Head of caudate nucleus (tissue), 42 donors: Measurements from ENCODE around the gene WNT9B.

Source experiments
- DNase-seq, 42 donors: peaks; one replicate each; pipeline versions ENCODE4 v3.0.0 to v3.0.0-alpha.2; 2020 to 2021; ENCODE audit warnings: mixed read lengths in 7 of 42
- intact Hi-C: fragments of 100-400 bp; cut with DNase I; formaldehyde crosslinking; loops from one replicate; pipeline ENCODE4 v1.15.0; 2022

The WNT9B gene

DNA sequence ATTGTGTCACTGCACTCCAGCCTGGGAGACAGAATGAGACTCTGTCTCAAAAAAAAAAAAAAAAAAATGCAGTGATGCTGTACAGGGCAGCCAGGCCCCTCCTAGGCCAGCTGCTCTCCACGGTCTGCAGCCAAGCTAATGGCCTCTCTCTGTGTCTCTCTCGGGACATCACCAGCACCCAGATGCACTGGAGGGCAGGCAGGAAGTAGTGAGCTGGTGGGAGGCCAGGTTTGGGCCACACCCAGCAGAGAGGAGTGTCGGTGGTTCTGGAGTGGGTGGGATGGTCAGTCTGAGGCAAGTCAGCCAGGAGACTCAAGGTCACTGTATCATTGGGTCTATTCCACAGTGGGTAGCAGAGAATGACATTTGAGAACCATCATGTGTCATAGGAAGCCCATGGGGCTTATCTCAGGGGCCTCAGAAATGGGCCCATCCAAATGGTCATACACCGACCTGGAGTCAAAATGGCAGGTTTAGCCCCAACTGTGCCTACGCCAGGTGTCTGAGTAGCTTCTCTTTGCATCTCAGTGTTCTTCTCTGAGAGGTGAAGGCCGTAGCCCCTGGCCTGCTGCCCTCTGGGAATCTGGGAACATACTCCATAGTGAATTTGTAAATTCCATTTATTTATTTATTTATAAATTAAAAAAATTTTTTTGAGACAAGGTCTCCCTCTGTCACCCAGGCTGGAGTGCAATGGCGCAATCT is 22.7 kb downstream of the WNT9B start:
- intact Hi-C loops: no loop called here
- no peak for DNase-seq

DNA sequence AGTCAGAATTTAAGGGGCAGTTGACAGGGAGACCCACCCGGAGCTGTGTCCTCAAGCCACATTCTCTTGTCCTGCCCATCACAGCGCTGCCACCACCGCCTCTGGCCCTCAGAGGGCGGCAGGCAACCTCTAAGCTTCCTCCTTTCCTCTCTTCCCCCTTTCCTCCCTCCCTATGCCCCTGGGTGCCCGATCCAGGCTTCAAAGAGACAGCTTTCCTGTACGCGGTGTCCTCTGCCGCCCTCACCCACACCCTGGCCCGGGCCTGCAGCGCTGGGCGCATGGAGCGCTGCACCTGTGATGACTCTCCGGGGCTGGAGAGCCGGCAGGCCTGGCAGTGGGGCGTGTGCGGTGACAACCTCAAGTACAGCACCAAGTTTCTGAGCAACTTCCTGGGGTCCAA is 23.5 kb downstream of the WNT9B start:
- DNase-seq: no peak

DNA sequence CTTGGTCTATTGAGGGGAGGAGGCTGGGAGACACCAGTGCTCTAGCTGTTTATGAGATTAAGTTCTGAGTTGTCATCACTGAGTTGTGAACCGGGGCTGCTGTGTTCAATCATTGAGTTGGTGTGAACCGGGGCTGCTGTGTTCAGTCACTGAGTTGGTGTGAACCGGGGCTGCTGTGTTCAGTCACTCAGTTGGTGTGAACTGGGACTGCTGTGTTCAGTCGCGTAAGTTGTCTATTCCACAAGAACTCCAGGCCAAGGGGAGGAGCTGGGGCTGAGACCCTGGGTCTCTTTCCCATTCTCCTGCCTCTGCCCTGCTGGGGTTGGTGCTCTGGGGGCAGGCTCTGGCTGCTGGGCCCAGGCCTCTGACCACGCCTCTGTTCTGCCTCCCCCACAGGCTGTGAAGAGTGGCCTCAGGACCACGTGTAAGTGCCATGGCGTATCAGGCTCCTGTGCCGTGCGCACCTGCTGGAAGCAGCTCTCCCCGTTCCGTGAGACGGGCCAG is 24.5 kb downstream of the WNT9B start:
- DNase-seq: no peak
- intact Hi-C loops: no loop called here

More for the DNA sequence above, 23.5 kb downstream of the WNT9B start:
- intact Hi-C loops: no loop called here

DNA sequence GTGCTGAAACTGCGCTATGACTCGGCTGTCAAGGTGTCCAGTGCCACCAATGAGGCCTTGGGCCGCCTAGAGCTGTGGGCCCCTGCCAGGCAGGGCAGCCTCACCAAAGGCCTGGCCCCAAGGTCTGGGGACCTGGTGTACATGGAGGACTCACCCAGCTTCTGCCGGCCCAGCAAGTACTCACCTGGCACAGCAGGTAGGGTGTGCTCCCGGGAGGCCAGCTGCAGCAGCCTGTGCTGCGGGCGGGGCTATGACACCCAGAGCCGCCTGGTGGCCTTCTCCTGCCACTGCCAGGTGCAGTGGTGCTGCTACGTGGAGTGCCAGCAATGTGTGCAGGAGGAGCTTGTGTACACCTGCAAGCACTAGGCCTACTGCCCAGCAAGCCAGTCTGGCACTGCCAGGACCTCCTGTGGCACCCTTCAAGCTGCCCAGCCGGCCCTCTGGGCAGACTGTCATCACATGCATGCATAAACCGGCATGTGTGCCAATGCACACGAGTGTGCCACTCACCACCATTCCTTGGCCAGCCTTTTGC is 25.0 kb downstream of the WNT9B start:
- no peak for DNase-seq
- intact Hi-C loops: no loop called here

DNA sequence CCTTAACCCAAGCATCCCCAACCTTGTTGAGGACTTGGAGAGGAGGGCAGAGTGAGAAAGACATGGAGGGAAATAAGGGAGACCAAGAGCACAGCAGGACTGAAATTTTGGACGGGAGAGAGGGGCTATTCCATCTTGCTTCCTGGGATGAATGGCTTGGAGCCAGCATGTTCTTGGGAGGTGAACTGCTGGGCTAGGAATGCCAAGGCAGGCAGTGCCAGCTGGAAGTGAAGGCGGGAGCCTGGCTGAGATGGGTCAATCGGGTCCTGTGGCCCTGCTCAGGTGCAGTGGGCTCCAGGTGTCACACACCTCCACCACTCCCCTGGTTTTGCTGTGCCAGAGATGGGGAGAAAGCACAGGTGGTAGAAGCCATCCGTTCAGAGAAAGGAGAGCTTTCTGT is 25.5 kb downstream of the WNT9B start:
- no peak for DNase-seq
- intact Hi-C loops: no loop called here

DNA sequence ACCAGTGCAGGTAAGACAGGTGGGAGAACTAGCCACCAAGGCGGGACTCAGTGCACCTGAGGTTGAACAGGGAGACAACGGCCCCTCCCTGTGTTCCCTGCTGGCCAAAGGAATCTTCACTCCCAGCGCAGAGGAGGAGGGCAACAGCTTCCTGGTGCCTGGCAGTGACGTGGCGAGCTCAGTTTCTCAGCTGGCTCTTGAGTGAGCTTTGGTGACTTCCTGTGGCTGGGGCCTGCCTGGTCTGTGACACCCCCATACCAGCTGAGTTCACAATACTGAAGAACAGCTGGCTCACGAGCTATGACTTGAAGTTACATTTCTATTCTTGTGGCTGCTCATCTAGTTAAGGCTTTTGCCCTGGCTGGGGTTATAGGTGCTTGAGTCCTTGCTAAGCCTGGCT is 26.1 kb downstream of the WNT9B start:
- intact Hi-C loops: no loop called here
- DNase-seq: peak in 1 of 42 donors; percentile 14

DNA sequence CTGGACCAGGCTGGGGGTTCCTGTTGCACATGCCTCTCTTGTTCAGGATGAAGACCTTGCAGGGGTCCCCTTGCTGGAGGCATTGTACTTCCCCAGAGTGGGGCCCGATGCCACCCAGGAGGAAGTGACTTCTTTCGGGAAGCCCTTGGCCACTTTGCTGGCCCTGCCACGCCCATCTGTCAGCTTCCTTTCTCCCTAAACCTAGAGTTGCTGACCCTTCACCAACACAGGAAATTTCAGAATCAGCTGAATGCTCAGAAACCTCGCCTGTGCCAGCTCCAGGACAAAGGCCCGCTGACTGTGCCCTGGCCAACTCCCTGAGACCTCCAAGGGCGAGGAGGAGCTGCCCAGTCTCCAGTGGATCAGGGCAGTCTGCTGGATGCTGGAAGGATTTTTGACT is 26.7 kb downstream of the WNT9B start:
- intact Hi-C loops: no loop called here
- DNase-seq: peak in 35 of 42 donors; percentile 6 to 61 (median 34)

DNA sequence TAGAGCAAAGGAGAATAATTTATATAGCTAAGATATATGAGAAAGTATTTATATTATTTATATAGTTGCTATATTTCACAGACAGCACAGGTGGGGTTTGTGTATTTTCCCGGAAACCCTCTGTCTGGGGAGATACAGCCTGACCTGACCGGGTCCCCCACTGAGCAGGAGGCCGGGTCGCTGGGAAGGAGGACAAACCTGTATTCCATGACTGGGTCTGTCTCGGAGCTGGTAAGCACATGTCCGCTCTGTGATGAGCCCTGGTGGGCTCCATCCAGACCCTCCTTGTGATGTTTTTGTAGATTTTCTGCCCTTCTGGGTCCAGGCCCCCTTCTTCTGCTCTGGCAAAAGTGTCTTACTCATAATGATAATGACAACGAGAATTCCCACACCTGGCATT is 27.7 kb downstream of the WNT9B start:
- intact Hi-C loops: no loop called here
- no peak for DNase-seq

DNA sequence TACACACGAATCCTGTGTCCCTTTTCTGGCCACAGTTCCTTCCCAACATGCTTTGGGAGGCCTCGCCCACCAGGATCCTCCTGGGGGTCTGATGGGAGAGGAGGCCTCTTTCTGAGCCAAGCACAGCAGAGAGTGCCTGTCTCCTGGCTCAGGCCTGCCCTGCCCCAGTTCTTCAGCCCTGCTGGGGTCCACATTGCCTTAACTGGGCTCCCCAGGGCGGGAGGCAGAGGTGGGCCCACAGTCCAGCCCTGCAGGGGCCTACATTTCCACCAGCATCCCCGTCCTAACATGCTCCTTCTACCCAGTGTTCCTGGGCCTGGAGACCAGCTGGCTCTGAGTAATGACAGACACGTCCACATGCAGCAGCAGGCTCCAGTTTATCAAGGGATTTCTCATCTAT is 29.6 kb downstream of the WNT9B start:
- intact Hi-C loops: no loop called here
- no peak for DNase-seq

DNA sequence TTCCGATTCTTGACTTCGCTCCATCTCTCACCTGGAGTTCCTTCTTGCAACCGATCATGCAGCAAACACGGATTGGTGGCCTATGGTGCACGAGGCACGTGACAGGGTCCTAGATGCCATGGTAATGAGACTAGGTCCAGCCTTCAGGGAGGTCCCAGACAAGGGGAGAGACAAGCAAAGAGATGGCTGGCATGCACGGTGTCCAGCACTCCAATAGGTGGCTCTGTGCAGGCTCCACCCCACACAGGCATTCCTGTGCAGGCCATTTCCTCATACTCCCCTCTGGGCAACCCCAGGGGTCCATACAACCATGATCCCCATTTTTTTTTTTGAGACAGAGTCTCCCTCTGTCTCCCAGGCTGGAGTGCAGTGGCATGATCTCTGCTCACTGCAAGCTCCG is 31.3 kb downstream of the WNT9B start:
- DNase-seq: no peak
- intact Hi-C loops: no loop called here

DNA sequence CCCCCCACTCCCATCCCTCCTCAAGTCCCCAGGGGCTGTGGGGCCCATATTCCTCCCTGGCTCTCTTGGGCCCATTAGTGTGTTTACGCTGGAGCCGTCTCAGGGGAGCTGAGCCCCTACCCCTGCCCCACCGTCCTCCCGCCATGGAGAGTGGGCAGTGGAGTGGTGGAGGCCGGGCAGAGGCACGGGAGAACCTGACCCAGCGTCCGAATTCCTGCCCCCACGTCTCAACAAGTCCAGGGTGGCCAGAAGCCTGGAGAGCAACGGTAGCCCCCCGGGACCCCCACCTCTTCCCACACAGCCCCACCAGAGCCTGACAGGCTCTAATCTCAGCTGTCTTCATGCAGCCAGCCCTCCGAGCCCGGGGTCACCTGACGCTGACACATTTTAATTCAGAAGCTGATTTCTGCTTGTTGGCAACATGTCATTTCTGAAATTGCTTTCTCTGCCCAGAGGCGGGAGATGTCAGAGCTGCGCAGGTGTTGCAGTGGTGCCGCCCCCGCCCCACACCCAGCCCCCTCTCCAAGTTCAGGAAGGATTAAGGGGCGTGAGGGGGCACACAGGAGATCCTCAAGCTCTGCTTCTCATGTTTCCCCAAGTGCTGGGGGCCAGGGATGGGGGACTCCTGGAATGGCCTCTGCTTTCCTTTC is 32.6 kb downstream of the WNT9B start:
- intact Hi-C loops: no loop called here
- DNase-seq: peak in 4 of 42 donors; percentile 8 to 26 (median 18)

DNA sequence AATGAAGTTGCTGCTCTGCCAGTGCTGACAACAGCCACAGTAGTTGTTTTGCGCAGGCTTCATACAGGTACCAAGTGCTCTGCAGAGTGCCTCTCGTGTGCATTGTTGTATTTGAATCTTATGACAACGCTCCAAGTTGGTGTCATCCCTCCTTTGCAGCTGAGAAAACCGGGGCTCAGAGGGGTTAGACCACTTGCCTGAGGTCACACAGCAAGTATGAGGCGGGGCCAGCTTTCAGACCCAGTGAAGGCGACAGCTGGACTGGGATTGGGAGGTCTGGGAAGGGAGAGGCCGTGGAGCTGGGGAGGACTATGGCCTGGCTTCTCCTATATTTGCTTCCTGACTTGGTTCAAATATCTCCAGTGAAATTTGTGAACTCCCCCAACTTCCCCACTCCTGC is 33.2 kb downstream of the WNT9B start:
- intact Hi-C loops: no loop called here
- no peak for DNase-seq

DNA sequence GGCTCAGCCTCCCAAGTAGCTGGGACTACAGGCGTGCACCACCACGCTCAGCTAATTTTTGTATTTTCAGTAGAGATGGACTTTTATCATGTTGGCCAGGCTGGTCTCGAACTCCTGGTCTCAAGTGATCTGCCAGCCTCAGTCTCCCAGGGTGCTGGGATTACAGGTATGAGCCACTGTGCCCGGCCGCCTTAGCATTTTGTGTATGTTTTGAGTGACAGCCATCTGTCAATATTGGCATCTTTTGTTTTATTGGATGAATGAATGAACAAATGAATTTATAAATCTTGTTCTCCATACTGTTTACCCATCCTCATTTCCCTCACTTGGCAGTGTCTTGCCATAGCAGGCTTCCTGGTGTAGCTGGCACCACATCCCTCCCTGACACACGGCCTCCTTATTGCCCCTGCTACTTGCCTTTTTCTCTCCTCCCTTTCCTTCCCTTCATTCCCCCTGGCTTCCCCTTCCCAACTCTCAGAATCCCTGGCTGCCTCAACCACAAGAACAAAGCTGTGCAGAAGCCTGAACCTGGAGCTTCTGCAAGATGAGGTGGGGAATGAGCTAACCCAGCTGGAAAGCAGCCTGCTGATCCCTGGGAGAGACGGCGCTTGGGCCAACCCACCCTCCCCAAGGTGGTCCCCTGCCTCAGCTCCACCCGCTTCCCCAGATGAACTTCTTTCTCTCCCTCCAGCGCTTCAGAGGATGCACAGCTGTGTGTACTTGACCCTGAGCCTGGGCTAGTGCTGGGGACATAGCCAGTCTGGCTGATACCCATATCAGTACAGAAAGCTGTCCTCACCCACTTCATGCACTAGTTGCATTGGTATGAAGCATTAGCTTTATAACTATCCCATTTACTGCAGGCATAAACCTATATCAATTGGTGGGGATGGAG is 34.3 kb downstream of the WNT9B start:
- DNase-seq: no peak
- intact Hi-C loops: no loop called here

DNA sequence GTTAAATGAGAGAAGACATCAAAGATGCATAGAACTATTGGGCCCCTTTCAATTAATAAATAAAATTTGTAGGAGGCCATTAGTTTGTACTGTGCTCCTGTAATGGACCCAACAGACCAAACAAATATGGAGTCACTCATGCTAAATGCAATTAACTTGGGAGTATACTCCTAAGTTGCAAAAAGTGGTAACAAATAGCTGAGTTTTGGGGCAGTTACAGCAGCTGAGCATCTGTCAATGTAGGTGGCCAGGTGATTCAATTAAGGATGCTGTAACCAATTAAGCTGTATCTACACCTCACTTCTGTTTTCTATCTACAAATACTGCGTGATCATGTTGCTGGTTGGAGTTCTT is 34.9 kb downstream of the WNT9B start:
- DNase-seq: no peak
- intact Hi-C loops: no loop called here

DNA sequence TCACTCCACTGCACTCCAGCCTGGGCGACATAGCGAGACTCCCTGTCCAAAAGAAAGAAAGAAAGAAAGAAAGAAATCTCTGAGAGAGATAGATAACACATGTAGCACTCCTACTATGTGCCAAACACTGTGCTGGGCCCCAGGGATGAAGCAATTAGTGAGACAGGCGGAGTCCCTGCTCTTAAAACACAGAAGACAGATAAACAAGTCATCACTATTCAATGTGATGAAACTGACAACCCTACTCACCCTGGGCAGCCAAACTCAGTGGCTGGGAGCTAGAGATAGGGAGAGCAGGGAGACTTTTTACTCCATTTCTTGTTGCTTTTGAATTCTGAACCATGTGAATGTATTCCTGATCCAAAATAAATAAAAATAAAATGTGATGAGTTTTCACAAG is 36.3 kb downstream of the WNT9B start:
- intact Hi-C loops: no loop called here
- no peak for DNase-seq

DNA sequence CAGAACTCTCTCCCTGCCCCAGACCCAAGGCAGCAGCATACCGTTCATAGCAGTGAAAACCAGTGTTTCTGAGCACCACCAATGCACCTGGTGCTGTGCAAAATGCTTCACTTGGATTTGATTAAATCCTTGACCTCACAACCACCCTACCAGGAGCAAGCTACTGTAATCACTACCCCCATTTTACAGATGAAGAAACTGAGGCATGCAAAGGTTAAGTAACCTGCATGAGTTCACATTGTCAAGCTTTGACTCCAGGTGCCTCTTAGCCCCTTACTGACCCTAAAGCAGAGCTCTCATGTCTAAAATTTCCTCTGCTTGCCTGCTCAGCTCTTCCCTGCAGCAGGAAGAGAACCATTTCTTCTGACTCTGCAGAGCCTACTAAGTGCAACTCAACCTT is 37.3 kb downstream of the WNT9B start:
- intact Hi-C loops: no loop called here
- no peak for DNase-seq

DNA sequence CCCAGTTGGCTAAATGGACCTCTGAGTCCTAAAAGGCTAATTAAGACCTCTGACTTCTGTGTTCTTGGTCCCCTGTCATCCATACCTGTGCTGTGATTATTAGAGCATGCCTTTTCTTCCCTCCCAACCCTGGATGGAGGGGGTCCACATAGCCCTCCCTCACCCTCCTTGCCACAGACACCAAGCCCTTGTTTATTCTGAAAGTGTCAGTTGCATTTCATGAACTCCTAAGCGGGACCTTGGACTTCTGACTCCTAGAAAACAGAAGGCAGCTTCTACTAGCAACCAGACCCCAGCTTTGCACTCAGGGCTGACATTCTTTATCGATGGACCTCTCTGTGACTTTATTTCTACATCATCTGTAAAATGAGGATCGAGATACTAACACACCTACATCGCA is 38.1 kb downstream of the WNT9B start:
- intact Hi-C loops: no loop called here
- DNase-seq: no peak

DNA sequence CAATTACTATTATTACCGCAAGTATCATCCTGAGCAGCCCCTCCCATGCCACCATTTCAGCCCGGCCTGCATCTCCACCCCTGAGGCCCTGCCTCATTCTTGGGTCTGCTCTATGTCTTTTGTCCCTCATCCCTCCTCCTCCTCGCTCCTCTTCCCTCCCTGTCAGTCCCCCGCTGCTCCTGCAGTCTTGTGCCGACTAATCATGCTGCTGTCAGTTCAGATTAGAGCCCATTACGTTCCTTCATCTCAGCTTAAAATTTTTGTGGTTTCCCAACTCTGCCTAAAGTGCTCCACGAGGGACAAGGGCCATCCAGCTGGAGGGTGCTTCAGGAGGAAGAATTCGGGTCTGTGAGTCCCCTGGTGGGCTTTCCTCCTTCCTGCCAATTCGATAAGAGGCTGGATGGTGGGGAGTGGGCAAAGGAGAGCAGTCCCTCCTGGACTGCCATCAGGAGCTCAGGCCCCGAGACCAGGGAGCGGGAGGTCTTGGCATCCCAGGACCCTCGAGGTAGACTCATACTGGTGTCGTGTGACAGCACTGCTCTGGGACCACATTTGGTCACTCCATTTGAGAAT is 38.7 kb downstream of the WNT9B start:
- no peak for DNase-seq
- intact Hi-C loops: no loop called here

DNA sequence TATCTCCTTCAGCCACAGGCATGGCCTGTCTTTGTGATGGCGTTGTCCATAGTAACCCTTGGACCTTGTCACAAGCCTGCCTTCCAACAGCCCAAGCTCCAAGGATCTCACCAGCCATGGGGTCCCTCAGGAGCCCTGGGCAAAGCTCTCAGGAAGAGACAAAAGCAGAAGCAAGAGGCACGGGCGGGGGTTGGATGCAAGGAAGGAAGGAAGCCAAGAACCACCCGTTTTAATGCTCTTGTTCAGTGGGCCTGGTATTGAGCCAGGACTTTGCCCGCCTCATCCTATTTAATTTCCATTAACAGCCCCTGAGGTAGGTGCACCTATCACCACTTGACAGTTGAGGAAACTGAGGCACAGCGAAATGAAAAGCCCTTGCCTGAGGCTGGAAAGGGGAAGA is 39.3 kb downstream of the WNT9B start:
- intact Hi-C loops: no loop called here
- no peak for DNase-seq
